GM19035 (cell line): ENCODE measurements around the gene FTL.

Experiments
- ATAC-seq: cut with Tn5 transposase; IDR thresholded peaks from one replicate; pipeline ENCODE4 v1.9.1; 2021; ENCODE audit not compliant: unreplicated experiment

FTL gene

GRCh38 chr19:48945415-48945814 lies 19.7 kb upstream of the FTL start:
- no peak for ATAC-seq

- no peak for ATAC-seq
These were observed 19.3 kb upstream of the FTL start for GRCh38 chr19:48945817-48946216.

- no peak for ATAC-seq
These were observed 18.4 kb upstream of the FTL start for GRCh38 chr19:48946463-48947257.

GRCh38 chr19:48947258-48947542 lies 17.9 kb upstream of the FTL start:
- ATAC-seq: no peak

GRCh38 chr19:48950159-48950558 lies 14.9 kb upstream of the FTL start:
- no peak for ATAC-seq

- ATAC-seq: no peak
These were observed 14.1 kb upstream of the FTL start for GRCh38 chr19:48950830-48951519.

GRCh38 chr19:48953141-48953540 lies 12.0 kb upstream of the FTL start:
- no peak for ATAC-seq

- no peak for ATAC-seq
These were observed 11.0 kb upstream of the FTL start for GRCh38 chr19:48953990-48954594.

- peak; percentile 93 for ATAC-seq
These were observed 10.4 kb upstream of the FTL start, which contains the start of gene BAX for GRCh38 chr19:48954595-48955307. BAX (plus strand) TSS chr19:48954875; CDS start chr19:48954929, 54 bp downstream.

- ATAC-seq: no peak
These were observed 9.7 kb upstream of the FTL start for GRCh38 chr19:48955308-48955958.

GRCh38 chr19:48958006-48958405 lies 7.1 kb upstream of the FTL start:
- no peak for ATAC-seq

GRCh38 chr19:48959341-48960239 lies 5.5 kb upstream of the FTL start:
- ATAC-seq: no peak

- ATAC-seq: no peak
These were observed 4.0 kb upstream of the FTL start for GRCh38 chr19:48961051-48961649.

GRCh38 chr19:48961673-48962028 lies 3.5 kb upstream of the FTL start:
- no peak for ATAC-seq

GRCh38 chr19:48962029-48962848 lies 2.9 kb upstream of the FTL start:
- peak; percentile 37 for ATAC-seq

- ATAC-seq: no peak
These were observed 2.3 kb upstream of the FTL start for GRCh38 chr19:48962849-48963165.

GRCh38 chr19:48963371-48964204 lies 1.5 kb upstream of the FTL start:
- no peak for ATAC-seq
